Breast epithelium (tissue), 3 donors: Measurements from ENCODE around the gene ZNF552.

Source experiments
- CTCF ChIP-seq, 3 donors: fragments of 450-650 bp; IDR thresholded peaks; one replicate each; pipeline ENCODE4 v1.5.1; 2016 to 2017; ENCODE audit warnings: antibody characterized with exemption in 3 of 3, mild to moderate bottlenecking in 3 of 3, moderate library complexity in 3 of 3
- POLR2A ChIP-seq: fragments of 450-650 bp; IDR thresholded peaks from one replicate; pipeline ENCODE4 v1.6.1; 2016; ENCODE audit warnings: antibody characterized with exemption, mild to moderate bottlenecking, moderate library complexity
- POLR2AphosphoS5 ChIP-seq, 3 donors: sonication (generic); formaldehyde crosslinking; IDR thresholded peaks; one replicate each; pipeline ENCODE4 v1.6.1; 2017; ENCODE audit warnings: antibody characterized with exemption in 3 of 3

GRCh38 chr19:57803265-57803593 is 11.5 kb downstream of the ZNF552 start:
- no peak for TF ChIP-seq CTCF (IDR thresholded peaks at IDR 0.05)
- TF ChIP-seq POLR2A, result no peak
- TF ChIP-seq POLR2AphosphoS5 (IDR thresholded peaks at IDR 0.05), result no peak
